ENCODE measurements around the gene NAT10. TPM values are rescaled to one million over a fixed set of nuclear protein-coding genes. Genes with fewer than 3 reads are reported as not detected.
"Not testable (repeated sequence)": the region's sequence is repeated elsewhere in the genome, so short reads cannot be mapped to it uniquely, and the experiment has no call there.

The NAT10 gene
- total RNA-seq, 2 experiments from 2014 or later: 160 to 169 TPM

DNA sequence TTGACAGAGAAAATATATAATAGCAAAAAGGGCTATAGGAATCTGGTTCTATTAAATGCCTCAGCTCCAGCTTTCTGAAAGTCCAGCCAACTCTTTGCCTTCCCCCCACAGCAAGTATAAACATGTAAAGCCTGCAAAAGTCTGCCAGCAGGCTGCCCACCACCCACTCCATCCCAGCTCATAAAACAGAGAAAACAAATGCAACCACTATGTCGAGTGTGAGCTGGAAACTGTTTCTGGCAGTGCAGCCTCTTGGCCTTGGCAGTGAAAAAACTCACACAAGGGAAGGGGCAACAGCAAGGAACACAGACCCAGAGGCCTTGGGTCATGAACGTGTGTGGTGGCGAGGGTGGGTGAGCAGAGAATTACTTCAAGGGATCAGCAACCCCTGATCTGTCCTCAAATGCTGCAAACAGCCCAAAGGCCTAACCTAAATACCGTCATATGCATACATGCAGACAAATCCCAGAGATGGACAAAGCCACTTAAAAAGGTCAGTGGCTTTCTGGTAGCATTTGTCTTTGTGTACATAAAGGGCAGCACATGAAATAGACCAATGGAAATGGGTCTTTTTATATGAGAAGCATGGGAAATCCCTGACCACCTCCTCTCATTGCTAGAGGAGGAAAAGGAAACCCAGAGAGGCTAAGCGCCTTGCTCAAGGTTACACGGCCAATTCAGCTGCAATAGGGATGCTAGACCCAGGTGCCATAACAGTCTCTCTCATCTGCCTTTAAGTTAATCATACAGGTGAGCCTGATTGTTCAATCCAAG, 74.8 kb downstream of the NAT10 start:
- Mint-ChIP-seq H3K4me1 (peaks cover 15% of the 10 kb centered on the region), H3K36me3 (no peaks in the 10 kb centered on the region), H3K9me3 (no peaks in the 10 kb centered on the region), H3K27ac (no peak overlapping the region), H3K4me3 (no peak overlapping the region), H3K27me3 (no peaks in the 10 kb centered on the region)
- DNase-seq: no peak

DNA sequence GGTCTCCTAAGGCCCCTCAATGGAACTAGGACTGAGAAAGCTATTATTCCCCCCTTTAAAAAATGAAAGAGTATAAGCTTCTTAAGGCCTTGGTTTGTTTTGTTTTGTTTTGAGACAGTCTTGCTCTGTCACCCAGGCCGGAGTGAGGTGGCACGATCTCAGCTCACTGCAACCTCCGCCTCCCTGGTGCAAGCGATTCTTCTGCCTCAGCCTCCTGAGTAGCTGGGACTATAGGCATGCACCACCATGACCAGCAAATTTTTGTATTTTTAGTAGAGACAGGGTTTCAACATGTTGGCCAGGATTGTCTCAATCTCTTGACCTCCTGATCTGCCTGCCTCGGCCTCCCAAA, 75.4 kb downstream of the NAT10 start:
- not testable (repeated sequence) for H3K36me3 Mint-ChIP-seq, H3K9me3 Mint-ChIP-seq, H3K27me3 Mint-ChIP-seq, H3K4me3 Mint-ChIP-seq, H3K27ac Mint-ChIP-seq, DNase-seq
- H3K4me1 Mint-ChIP-seq: peaks cover 11% of the 10 kb centered on the region

DNA sequence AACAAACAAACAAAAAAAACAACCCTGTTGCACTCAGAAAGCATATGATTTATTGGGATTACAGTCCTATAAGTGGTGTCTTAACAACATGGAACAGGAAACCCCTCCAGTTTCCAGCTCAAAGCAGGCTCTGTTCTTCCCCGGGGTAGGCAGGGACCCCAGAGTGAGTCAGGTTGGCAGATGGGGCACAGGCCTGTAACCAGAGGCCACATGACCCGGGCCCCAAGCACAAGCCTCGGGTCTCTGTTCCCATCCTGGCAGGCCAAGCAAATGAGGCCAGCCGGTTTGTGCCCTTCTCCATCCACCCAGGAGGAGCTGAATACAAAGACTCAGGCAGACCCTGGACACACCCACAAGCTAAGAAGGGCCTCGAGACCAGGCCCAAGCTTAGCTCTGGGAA, 75.8 kb downstream of the NAT10 start:
- Mint-ChIP-seq H3K4me3 (no peak overlapping the region), H3K9me3 (no peaks in the 10 kb centered on the region), H3K27me3 (no peaks in the 10 kb centered on the region), H3K27ac (no peak overlapping the region), H3K4me1 (peaks cover 10% of the 10 kb centered on the region), H3K36me3 (no peaks in the 10 kb centered on the region)
- DNase-seq: no peak

DNA sequence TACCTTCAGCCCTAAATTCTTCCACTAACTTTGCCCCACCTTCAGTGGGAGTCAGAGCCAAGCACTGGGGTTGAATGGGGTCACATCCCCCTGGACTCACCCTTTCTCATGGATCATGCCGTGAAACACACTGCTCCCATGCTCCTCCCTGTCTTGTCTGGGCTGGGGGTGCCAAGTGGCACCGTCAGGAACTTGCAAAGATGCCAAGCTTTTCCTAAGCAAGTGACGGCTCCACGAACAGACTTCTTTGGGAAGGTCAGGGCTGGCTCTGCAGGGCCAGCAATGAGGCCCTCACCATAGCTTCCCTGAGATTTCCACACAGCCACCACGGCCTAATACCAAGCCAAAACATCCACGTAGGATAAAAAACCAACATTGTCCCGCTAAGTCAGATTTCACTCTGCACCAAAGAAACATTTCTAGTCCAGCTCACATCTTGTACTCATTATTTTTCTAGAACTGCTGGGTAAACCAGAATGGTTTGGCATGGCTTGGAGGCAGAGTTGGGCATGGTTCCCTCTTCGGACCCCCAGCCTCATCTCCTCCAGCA, 76.5 kb downstream of the NAT10 start:
- no peaks in the 10 kb centered on the region for H3K9me3 Mint-ChIP-seq

DNA sequence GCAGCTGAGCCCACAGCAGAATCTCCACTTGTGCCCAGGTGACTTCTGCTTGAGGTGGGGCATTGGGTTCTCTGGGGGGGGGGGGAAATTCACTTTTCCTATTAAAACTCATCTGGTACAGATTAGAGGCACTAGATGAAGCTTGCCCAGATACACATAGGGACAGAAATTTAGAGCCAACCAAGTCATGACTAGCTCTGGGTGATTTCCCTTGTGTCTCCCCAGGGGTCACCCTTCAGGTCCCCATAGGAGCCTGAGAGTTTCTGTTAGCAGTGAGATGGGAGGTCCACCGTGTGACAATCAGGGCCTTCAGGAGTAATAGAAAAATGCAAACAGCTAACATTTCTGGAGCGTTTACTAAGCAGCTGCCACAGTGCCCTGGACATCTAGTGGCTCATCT, 77.0 kb downstream of the NAT10 start:
- Mint-ChIP-seq H3K4me1 (peaks cover 10% of the 10 kb centered on the region), H3K27ac (no peak overlapping the region), H3K36me3 (no peaks in the 10 kb centered on the region), H3K9me3 (no peaks in the 10 kb centered on the region), H3K4me3 (no peak overlapping the region), H3K27me3 (no peaks in the 10 kb centered on the region)
- DNase-seq: no peak

More for the DNA sequence above, 76.5 kb downstream of the NAT10 start:
- Mint-ChIP-seq H3K4me1 (peaks cover 10% of the 10 kb centered on the region), H3K27me3 (no peaks in the 10 kb centered on the region), H3K36me3 (no peaks in the 10 kb centered on the region), H3K27ac (no peak overlapping the region), H3K4me3 (no peak overlapping the region)
- DNase-seq: no peak

DNA sequence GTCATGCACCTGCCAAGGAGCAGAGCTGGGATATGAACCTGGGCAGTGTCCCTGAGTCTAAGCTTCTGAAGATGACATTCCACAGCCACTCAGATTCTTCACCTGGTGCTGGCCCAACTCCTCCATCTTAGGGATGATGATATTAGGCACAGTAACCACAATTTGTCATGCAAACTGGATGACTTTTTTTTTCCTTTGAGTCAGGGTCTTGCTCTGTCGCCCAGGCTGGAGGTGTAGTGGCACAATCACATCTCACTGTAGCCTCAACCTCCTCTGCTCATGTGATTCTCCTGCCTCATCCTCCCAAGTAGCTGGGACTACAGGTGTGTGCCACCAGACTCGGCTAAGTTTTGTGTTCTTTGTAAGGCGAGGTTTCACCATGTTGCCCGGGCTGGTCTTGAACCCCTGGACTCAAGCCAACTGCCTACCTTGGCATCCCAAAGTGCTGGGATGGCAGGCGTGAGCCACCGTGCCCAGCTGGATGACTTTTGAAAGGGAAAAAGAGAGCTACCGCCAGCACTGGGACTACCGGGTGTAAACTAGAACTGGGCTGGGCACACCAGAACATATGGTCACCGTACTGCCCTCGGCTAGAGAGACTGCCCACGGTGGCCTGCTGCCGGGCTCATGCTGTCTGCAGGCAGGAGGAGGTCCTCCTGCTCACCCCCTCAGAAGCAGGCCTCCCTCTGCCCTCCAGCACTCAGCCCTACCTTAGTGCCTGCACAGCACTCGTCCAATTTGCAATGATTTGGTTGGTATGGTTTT, 77.7 kb downstream of the NAT10 start:
- peaks cover 10% of the 10 kb centered on the region for H3K4me1 Mint-ChIP-seq

DNA sequence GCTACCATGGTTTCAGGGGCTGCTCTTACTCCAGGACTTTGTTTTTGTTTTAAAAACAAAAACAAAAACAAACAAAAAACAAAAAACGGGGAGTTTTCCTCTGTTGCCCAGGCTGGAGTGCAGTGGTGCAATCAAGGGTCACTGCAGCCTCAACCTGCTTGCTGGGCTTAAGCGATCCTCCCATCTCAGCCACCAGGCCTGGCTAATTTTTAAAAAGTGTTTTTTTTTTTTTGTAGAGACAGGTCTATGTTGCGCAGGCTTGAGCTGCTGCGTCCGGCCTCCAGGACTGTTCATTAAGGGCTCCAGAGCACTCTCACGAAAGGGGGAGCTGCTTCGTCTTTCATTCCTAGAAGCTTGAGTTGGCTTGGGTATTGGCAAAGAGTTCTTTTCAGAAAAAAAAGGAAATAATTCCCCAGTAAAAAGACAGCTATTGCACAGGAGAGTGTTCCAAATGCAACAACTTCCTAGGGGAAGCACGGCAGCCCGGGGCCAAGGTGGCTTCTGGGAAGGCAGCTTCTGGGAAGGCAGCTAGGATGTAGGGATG, 78.5 kb downstream of the NAT10 start:
- Mint-ChIP-seq H3K4me1 (peaks cover 13% of the 10 kb centered on the region), H3K36me3 (no peaks in the 10 kb centered on the region), H3K27me3 (no peaks in the 10 kb centered on the region), H3K27ac (no peak overlapping the region), H3K4me3 (no peak overlapping the region), H3K9me3 (no peaks in the 10 kb centered on the region)
- DNase-seq: no peak

More for the DNA sequence above, 77.7 kb downstream of the NAT10 start:
- no peak overlapping the region for H3K27ac Mint-ChIP-seq
- DNase-seq: no peak
- no peaks in the 10 kb centered on the region for H3K9me3 Mint-ChIP-seq
- H3K27me3 Mint-ChIP-seq: no peaks in the 10 kb centered on the region
- H3K4me3 Mint-ChIP-seq: no peak overlapping the region
- H3K36me3 Mint-ChIP-seq: no peaks in the 10 kb centered on the region

DNA sequence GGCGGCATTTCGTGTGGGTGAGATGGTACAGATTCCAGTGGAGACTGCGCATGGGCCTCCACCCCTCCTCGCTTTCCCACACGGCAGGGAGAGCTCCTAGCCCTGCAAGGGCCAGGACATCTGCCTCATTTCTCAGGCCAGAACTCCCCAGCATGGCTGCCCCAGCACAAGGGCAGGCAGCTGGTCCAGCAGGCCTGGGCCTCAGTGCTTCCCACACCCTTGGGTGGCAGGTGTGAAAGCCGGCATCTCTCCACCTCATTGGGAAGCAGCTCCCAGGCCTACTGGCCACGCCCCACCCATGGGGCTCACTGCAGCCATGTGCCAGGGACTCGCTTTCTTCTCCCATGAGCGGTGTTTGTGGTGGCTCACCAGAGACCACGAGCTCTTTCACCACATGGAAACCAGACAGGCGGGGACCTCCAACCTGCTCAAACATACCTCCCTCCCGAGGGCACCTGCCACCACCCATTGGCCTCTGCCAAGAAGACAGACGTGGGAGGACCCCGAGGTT, 79.1 kb downstream of the NAT10 start:
- no peaks in the 10 kb centered on the region for H3K27me3 Mint-ChIP-seq
- no peaks in the 10 kb centered on the region for H3K9me3 Mint-ChIP-seq
- DNase-seq: no peak
- H3K36me3 Mint-ChIP-seq: no peaks in the 10 kb centered on the region
- peaks cover 14% of the 10 kb centered on the region for H3K4me1 Mint-ChIP-seq
- H3K27ac Mint-ChIP-seq: no peak overlapping the region
- no peak overlapping the region for H3K4me3 Mint-ChIP-seq

DNA sequence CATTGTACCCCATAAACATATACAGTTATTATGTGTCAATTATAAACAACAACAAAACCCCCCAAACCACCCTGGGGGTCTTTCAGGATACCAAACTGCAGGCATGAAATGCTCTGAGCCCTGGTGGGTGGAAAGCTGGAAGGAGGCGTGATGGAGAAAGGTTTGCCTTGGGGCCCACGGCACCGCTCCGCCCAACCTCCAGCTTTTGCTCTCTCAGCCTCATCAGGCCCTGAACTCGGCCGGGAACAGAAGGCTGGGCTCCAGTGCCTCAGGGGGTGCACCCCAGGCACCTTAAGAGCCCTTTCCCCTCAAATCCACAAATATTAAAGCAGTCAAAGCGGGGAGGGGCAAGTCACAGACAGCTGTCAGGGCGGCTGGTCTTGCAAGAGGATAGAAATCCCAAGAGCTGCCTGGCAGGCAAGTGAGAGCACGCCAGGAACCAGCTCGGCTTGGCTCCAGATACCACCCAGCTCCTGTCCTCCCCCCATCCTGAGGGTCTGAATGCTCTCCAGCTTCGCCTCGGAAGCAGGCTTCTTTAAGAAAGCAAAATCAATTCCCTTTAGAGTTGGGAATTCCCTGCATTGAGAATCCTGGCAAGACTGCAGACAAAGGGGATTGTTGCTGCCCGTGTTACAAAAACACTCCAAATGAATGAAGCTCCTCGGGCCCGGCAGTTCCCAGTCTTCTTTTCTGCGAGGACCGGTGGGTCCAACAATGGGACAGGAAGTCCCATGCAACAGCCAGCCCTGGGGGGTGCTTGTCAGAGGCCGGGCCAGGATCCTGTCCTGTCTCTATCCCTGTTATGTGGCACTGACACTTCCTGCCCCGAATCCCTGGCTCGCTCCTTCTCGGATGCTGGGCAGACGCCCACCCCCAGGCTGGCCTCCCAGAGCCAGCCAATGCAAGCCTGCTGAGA, 80.8 kb downstream of the NAT10 start:
- Mint-ChIP-seq H3K4me3 (no peak overlapping the region), H3K9me3 (no peaks in the 10 kb centered on the region), H3K36me3 (no peaks in the 10 kb centered on the region), H3K27ac (no peak overlapping the region), H3K4me1 (peaks cover 5% of the 10 kb centered on the region), H3K27me3 (no peaks in the 10 kb centered on the region)
- DNase-seq: no peak

DNA sequence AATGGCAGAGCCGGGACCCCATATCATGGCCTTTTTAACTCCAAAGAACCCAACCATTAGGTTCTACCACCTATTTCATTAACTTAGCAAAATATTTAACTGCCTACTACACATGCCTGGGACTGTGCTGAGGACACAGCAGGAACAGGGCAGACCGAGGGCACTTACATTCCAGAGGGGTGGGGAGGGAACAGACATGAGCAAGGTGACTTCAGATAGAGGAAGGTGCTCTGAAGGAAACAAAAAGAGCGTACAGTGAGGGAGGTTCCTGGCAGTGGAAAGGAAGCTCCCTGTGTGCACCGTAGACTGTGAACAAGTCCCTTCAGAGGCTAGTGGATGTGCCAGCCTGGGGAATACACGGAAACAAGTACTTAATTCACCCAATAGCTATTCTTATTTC, 82.8 kb downstream of the NAT10 start:
- Mint-ChIP-seq H3K9me3 (no peaks in the 10 kb centered on the region), H3K36me3 (no peaks in the 10 kb centered on the region), H3K4me3 (no peak overlapping the region), H3K4me1 (peaks cover 4% of the 10 kb centered on the region), H3K27ac (no peak overlapping the region), H3K27me3 (no peaks in the 10 kb centered on the region)
- no peak for DNase-seq

DNA sequence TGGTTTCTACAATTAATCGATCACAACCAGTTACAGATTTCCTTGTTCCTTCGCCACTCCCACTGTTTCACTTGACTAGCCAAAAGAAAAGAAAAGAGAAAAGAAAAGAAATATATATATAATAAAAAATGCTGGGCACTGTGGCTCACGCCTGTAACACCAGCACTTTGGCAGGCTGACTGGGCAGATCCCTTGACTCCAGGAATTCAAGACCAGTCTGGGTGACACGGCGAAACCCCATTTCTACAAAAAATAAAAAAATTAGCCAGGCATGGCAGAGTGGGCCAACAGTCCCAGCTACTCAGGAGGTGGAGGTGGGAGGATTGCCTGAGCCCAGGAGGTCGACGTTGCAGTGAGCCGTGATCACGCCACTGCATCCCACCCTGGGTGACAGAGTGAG, 83.8 kb downstream of the NAT10 start:
- H3K36me3 Mint-ChIP-seq: no peaks in the 10 kb centered on the region
- DNase-seq: no peak
- H3K4me1 Mint-ChIP-seq: peaks cover 4% of the 10 kb centered on the region
- no peaks in the 10 kb centered on the region for H3K9me3 Mint-ChIP-seq
- no peak overlapping the region for H3K27ac Mint-ChIP-seq
- no peaks in the 10 kb centered on the region for H3K27me3 Mint-ChIP-seq
- H3K4me3 Mint-ChIP-seq: no peak overlapping the region

DNA sequence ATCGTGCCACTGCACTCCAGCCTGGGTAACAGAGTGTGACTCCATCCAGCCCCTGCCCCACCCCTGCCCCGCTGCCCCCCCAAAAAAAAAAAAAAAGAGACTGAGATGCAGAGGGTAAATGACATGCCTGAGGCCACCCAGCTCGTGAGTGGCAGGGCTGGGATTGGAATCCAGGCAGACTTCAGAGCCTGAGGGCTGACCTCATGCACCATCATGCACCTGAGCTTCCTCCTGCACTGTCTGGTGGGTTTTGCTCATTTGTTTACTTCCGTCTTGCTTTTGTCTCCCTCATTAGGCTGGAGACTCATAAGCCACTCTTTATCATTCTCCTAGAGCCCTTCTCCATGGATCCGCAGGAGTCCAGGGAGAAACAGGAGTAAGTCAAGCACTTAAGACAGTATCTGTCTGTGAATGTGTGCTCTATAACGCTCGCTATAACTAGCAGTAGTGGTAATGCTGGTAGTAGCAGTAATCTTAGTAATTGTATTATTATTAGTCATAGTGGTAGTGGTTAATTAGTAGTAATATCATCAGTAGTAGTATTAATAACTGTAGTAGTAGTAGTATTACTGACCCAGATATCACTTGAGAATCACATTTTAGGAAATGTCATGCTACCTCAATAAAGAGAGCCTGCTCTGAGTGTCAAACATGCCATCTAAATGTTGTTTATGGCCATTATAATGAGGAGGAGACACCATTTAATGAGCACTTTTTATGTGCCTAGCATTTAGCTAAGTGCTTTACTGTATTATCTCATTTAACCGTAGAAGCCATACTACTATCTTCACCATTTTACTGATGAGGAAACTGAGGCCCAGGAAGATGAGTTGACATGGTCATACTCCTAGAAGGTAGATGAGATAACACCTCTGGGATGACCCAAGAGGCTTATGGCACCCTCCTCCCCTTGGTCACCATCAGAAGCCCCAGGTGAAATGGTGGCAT, 85.0 kb downstream of the NAT10 start:
- peaks cover 4% of the 10 kb centered on the region for H3K4me1 Mint-ChIP-seq
- H3K27ac Mint-ChIP-seq: no peak overlapping the region
- DNase-seq: no peak
- no peaks in the 10 kb centered on the region for H3K36me3 Mint-ChIP-seq
- no peaks in the 10 kb centered on the region for H3K9me3 Mint-ChIP-seq
- no peaks in the 10 kb centered on the region for H3K27me3 Mint-ChIP-seq
- H3K4me3 Mint-ChIP-seq: no peak overlapping the region

DNA sequence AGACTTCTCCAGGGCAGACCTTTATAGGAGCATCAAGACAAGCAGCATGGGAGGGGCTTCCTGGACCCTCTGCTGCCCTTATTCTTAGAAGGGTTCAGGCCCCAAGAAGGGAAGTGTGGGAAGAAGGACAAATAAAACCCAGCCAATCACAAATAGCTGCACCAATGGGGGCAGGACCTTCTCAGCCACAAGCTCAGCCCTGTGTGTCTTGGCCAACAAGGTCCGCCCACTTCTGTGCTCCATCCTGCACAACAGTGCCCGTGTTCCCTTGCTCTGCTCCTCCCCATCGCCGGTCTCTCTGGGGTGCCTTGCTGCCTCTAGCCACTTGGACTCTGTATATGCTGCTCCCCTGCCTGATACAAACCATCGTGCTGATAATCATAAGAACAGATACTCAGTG, 86.1 kb downstream of the NAT10 start:
- Mint-ChIP-seq H3K27me3 (no peaks in the 10 kb centered on the region), H3K4me1 (peaks cover 4% of the 10 kb centered on the region), H3K27ac (no peak overlapping the region), H3K4me3 (no peak overlapping the region), H3K36me3 (no peaks in the 10 kb centered on the region), H3K9me3 (no peaks in the 10 kb centered on the region)
- DNase-seq: no peak

All from activated naive CD8-positive, alpha-beta T cell treated with anti-CD3 and anti-CD28 coated beads for 36 hours (primary cell).